GM06990 (cell line): ENCODE data around the gene POLR2H.

ENCODE experiments used
- DNase-seq: peaks from one replicate; pipeline ENCODE4 v3.0.0-alpha.2; 2011; ENCODE audit not compliant: insufficient read length; ENCODE audit errors: extremely low read depth
- H3K27me3 ChIP-seq: replicated peaks from 2 replicates; pipeline ENCODE4 v1.6.0; 2011; ENCODE audit warnings: low read length; ENCODE audit not compliant: control insufficient read depth, insufficient read depth
- H3K36me3 ChIP-seq: 2 replicates; pipeline ENCODE4 v1.5.1; 2011; ENCODE audit warnings: low read length; ENCODE audit not compliant: control insufficient read depth, insufficient read depth
- H3K4me3 ChIP-seq: replicated peaks from 2 replicates; pipeline ENCODE4 v1.5.1; 2011; ENCODE audit warnings: low read depth, mild to moderate bottlenecking, control low read depth, low read length
- TF ChIP-seq, protein P1 (sequence below): IDR thresholded peaks from 2 replicates; pipeline ENCODE4 v1.5.1; 2011; ENCODE audit warnings: low read length, control low read depth, mild to moderate bottlenecking, inconsistent platforms; ENCODE audit not compliant: insufficient read depth, poor library complexity, severe bottlenecking

POLR2H gene

DNA sequence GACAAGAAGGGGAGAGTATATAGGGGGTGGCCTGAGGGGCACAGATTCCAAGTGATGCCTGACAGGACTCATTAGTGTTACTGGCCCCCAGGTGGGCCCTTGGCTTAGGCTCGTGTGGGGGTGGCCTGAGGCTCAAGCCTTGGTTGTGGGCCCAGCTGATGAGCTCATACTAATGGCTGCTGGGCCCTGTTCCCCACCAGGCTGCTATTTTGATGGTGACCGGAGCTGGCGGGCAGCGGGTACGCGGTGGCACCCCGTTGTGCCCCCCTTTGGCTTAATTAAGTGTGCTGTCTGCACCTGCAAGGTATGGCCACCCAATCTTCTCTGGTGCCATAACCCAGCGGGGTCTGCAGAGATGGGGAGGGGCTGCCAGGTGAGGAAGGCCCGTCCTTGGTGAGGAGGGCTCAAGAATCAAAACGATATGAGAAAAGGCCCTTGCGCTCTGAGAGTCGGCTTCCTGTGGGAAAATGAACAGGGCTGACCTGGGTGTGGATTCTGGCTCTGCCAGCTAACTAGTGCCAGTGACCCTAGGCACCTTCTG is 25.7 kb downstream of the POLR2H start:
- Histone ChIP-seq H3K36me3 (no peaks in the 10 kb centered on the region), H3K27me3 (peaks cover 1% of the 10 kb centered on the region; the same call in 1 of the 2 replicates), H3K4me3 (no peak overlapping the region)
- TF ChIP-seq, protein P1, sequence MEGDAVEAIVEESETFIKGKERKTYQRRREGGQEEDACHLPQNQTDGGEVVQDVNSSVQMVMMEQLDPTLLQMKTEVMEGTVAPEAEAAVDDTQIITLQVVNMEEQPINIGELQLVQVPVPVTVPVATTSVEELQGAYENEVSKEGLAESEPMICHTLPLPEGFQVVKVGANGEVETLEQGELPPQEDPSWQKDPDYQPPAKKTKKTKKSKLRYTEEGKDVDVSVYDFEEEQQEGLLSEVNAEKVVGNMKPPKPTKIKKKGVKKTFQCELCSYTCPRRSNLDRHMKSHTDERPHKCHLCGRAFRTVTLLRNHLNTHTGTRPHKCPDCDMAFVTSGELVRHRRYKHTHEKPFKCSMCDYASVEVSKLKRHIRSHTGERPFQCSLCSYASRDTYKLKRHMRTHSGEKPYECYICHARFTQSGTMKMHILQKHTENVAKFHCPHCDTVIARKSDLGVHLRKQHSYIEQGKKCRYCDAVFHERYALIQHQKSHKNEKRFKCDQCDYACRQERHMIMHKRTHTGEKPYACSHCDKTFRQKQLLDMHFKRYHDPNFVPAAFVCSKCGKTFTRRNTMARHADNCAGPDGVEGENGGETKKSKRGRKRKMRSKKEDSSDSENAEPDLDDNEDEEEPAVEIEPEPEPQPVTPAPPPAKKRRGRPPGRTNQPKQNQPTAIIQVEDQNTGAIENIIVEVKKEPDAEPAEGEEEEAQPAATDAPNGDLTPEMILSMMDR, result no peak
- DNase-seq, result no peak

DNA sequence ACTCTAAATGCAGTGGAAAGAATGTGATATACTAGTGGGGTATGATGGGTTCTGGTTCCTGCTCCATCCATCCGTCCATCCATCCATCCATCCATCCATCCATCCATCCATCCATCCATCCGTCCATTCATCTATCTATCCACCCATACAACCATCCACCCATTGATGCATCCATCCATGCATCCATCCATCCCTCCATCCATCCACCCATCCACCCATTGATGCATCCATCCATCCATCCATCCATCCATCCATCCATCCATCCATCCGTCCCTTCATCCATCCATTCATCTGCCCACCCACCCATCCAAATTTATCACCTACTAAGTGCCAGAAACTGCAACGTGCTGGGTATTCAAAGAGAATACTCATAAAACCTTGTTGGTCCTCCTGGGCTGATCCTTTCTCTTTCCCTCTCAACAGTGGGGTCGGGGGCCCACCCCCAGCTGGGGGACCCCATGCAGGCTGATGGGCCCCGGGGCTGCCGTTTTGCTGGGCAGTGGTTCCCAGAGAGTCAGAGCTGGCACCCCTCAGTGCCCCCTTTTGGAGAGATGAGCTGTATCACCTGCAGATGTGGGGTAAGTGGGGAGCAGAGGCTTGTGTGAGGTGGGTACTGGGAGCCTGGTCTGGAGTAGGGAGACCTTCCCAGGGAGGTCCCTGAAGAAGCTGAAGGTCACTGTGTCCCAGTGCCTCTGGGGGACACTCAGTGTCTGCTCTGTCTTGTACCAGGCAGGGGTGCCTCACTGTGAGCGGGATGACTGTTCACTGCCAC is 26.8 kb downstream of the POLR2H start:
- DNase-seq, result no peak
- Histone ChIP-seq H3K36me3 (no peaks in the 10 kb centered on the region), H3K27me3 (no peaks in the 10 kb centered on the region; the same call in 1 of the 2 replicates), H3K4me3 (no peak overlapping the region)
- TF ChIP-seq, protein P1, result no peak

DNA sequence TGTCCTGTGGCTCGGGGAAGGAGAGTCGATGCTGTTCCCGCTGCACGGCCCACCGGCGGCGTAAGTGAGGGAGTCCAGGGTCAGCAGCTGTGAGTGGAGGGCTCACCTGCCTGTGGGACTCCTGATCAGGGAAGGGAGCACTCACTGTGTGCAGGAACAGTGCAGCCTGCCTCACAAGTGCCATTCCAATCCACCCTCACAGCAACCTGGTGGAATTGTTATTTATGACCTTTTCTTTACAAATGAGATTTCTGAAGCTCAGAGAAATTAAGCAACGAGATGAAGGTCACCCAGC is 27.4 kb downstream of the POLR2H start:
- Histone ChIP-seq H3K27me3 (no peaks in the 10 kb centered on the region; the same call in 1 of the 2 replicates), H3K36me3 (no peaks in the 10 kb centered on the region), H3K4me3 (no peak overlapping the region)
- DNase-seq, result no peak
- TF ChIP-seq, protein P1, result no peak

DNA sequence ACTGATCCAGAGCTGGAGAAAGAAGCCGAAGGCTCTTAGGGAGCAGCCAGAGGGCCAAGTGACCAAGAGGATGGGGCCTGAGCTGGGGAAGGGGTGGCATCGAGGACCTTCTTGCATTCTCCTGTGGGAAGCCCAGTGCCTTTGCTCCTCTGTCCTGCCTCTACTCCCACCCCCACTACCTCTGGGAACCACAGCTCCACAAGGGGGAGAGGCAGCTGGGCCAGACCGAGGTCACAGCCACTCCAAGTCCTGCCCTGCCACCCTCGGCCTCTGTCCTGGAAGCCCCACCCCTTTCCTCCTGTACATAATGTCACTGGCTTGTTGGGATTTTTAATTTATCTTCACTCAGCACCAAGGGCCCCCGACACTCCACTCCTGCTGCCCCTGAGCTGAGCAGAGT is 27.9 kb downstream of the POLR2H start:
- Histone ChIP-seq H3K4me3 (no peak overlapping the region), H3K27me3 (no peaks in the 10 kb centered on the region; the same call in 1 of the 2 replicates), H3K36me3 (no peaks in the 10 kb centered on the region)
- DNase-seq, result no peak
- TF ChIP-seq, protein P1, result no peak

DNA sequence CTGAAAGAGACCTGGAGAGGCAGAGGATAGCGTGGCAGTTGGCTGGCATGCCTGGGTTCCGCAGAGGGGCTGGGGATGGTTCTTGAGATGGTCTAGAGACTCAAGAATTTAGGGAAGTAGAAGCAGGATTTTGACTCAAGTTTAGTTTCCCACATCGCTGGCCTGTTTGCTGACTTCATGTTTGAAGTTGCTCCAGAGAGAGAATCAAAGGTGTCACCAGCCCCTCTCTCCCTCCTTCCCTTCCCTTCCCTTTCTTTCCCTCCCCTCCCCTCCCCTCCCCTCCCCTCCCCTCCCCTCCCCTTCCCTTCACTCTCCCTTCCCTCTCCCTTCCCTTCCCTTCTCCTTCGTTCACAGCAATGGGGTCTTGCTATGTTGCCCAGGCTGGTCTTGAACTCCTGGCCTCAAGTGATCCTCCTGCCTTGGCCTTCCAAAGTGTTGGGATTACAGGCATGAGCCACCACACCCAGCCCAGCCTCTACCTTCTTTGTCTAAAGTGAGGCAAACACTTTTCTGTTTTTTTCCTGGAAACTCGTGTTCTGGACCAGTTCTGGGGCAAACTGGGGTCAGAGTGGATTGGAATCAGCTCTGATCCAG is 28.5 kb downstream of the POLR2H start:
- DNase-seq, result no peak
- Histone ChIP-seq H3K27me3 (no peaks in the 10 kb centered on the region; the same call in 1 of the 2 replicates), H3K4me3 (no peak overlapping the region), H3K36me3 (no peaks in the 10 kb centered on the region)
- TF ChIP-seq, protein P1, result no peak
